ENCODE data around the gene ACVR2A.

- no peak for TF ChIP-seq SUZ12 (IDR thresholded peaks at IDR 0.05; ENCODE audit: extremely low read depth, insufficient read depth, insufficient read length)
- TF ChIP-seq ZNF274 (IDR thresholded peaks at IDR 0.05; ENCODE audit: low read depth, low read length): no peak
- no peak for TF ChIP-seq YY1 (IDR thresholded peaks at IDR 0.05; ENCODE audit: insufficient read depth, insufficient read length)
Measured at GRCh38 chr2:147916067-147916466, 71.2 kb downstream of the ACVR2A start.
